Testis (tissue), 2 donors: ENCODE results near the gene TNFRSF1A.

Experiments used
- POLR2A ChIP-seq: fragments of 450-650 bp; IDR thresholded peaks from one replicate; pipeline ENCODE4 v1.6.1; 2017; ENCODE audit warnings: antibody characterized with exemption, mild to moderate bottlenecking, moderate library complexity
- TF ChIP-seq, protein P1 (sequence below), 3 experiments: fragments of 450-650 bp in 2 of 3; fragments of 200-600 bp in 1 of 3; sonication (generic) in 1 of 3; IDR thresholded peaks; one replicate each; pipeline ENCODE4 v1.5.1; 2016 to 2019; ENCODE audit warnings: antibody characterized with exemption in 3 of 3, mild to moderate bottlenecking in 2 of 3, moderate library complexity in 1 of 3

DNA sequence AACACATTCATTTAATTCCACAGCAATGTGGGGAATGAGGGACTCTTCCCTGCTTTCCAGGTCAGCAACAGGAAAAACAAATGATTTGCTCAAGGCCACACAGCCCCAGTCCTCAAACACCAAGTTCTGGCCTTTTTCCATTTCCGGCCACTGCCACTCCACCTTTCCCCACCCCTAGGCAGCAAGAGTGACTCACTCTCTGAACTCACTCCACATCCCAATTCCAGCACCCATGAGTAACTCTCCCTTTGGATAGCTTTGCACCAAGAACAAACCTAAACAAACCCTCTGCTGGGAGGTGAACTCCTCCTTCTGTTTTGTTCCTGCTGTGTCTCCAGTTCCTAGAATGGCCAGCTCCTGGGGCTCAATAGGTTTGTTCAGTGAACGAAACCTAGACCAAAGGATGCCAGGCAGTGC lies 61.8 kb downstream of the TNFRSF1A start:
- TF ChIP-seq, protein P1, sequence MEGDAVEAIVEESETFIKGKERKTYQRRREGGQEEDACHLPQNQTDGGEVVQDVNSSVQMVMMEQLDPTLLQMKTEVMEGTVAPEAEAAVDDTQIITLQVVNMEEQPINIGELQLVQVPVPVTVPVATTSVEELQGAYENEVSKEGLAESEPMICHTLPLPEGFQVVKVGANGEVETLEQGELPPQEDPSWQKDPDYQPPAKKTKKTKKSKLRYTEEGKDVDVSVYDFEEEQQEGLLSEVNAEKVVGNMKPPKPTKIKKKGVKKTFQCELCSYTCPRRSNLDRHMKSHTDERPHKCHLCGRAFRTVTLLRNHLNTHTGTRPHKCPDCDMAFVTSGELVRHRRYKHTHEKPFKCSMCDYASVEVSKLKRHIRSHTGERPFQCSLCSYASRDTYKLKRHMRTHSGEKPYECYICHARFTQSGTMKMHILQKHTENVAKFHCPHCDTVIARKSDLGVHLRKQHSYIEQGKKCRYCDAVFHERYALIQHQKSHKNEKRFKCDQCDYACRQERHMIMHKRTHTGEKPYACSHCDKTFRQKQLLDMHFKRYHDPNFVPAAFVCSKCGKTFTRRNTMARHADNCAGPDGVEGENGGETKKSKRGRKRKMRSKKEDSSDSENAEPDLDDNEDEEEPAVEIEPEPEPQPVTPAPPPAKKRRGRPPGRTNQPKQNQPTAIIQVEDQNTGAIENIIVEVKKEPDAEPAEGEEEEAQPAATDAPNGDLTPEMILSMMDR (IDR thresholded peaks at IDR 0.05): no peak
- no peak for TF ChIP-seq POLR2A
